ENCODE results near the gene ADCY6.

The ADCY6 gene

GRCh38 chr12:48816143-48816854, 27.4 kb upstream of the ADCY6 start:
- DNase-seq (ENCODE audit: low read depth in 2 of 3, low spot score in 1 of 3): no peak

- DNase-seq (ENCODE audit: low read depth in 2 of 3, low spot score in 1 of 3): peak in 2 of 3 donors; percentile 27 to 48
Observed at GRCh38 chr12:48815126-48816110, 26.5 kb upstream of the ADCY6 start.

GRCh38 chr12:48814262-48815125, 25.6 kb upstream of the ADCY6 start:
- peak; percentile 63 to 81 (median 76) for DNase-seq (ENCODE audit: low read depth in 2 of 3, low spot score in 1 of 3)

GRCh38 chr12:48813465-48814261, 24.8 kb upstream of the ADCY6 start:
- no peak for DNase-seq (ENCODE audit: low read depth in 2 of 3, low spot score in 1 of 3)

- DNase-seq (ENCODE audit: low read depth in 2 of 3, low spot score in 1 of 3): no peak
Observed at GRCh38 chr12:48812389-48812788, 23.5 kb upstream of the ADCY6 start.

GRCh38 chr12:48811437-48812090, 22.7 kb upstream of the ADCY6 start:
- DNase-seq (ENCODE audit: low read depth in 2 of 3, low spot score in 1 of 3): no peak

GRCh38 chr12:48810903-48811431, 22.1 kb upstream of the ADCY6 start:
- no peak for DNase-seq (ENCODE audit: low read depth in 2 of 3, low spot score in 1 of 3)

GRCh38 chr12:48807981-48808380, 19.1 kb upstream of the ADCY6 start:
- DNase-seq (ENCODE audit: low read depth in 2 of 3, low spot score in 1 of 3): no peak

GRCh38 chr12:48803675-48804074, 14.8 kb upstream of the ADCY6 start:
- DNase-seq (ENCODE audit: low read depth in 2 of 3, low spot score in 1 of 3): no peak

- no peak for DNase-seq (ENCODE audit: low read depth in 2 of 3, low spot score in 1 of 3)
Observed at GRCh38 chr12:48800971-48801370, 12.1 kb upstream of the ADCY6 start.

GRCh38 chr12:48800457-48800856, 11.6 kb upstream of the ADCY6 start:
- DNase-seq (ENCODE audit: low read depth in 2 of 3, low spot score in 1 of 3): no peak

- DNase-seq (ENCODE audit: low read depth in 2 of 3, low spot score in 1 of 3): no peak
Observed at GRCh38 chr12:48796976-48797375, 8.1 kb upstream of the ADCY6 start.

- peak; percentile 30 to 65 (median 32) for DNase-seq (ENCODE audit: low read depth in 2 of 3, low spot score in 1 of 3)
Observed at GRCh38 chr12:48795550-48796455, 6.9 kb upstream of the ADCY6 start.

- DNase-seq (ENCODE audit: low read depth in 2 of 3, low spot score in 1 of 3): no peak
Observed at GRCh38 chr12:48794870-48795269, 6.0 kb upstream of the ADCY6 start.

- DNase-seq (ENCODE audit: low read depth in 2 of 3, low spot score in 1 of 3): no peak
Observed at GRCh38 chr12:48793696-48794095, 4.8 kb upstream of the ADCY6 start.

GRCh38 chr12:48789858-48790326, 1.0 kb upstream of the ADCY6 start:
- no peak for DNase-seq (ENCODE audit: low read depth in 2 of 3, low spot score in 1 of 3)

- no peak for DNase-seq (ENCODE audit: low read depth in 2 of 3, low spot score in 1 of 3)
Observed at GRCh38 chr12:48788524-48788853, 400 bp downstream of the ADCY6 start.

GRCh38 chr12:48787791-48788523, 932 bp downstream of the ADCY6 start:
- no peak for DNase-seq (ENCODE audit: low read depth in 2 of 3, low spot score in 1 of 3)

All from stimulated activated CD4-positive, alpha-beta T cell treated with anti-CD3 and anti-CD28 coated beads, Interleukin-12 subunit alpha, Interleukin-12 subunit beta, amount 100 ng/mL, for 48 hours (primary cell).